Psoas muscle (tissue), 8 donors: ENCODE results near the gene RALGPS2. TPM values are rescaled to one million over a fixed set of nuclear protein-coding genes. Genes with fewer than 3 reads are reported as not detected.
A peak's percentile ranks its signal among the peaks of the same experiment; 100 is the strongest.

Experiments used
- ATAC-seq, 4 donors: fragments of 200-7000 bp; cut with Tn5 transposase; one replicate each; pipeline ENCODE4 v1.9.1; 2020; ENCODE audit warnings: moderate library complexity in 3 of 4, mild to moderate bottlenecking in 2 of 4
- DNase-seq, 2 donors: peaks; one replicate each; pipeline ENCODE4 v3.0.0-alpha.2; 2020
- H3K27ac ChIP-seq: fragments of 200-600 bp; one replicate; pipeline ENCODE4 v1.8.0; 2022
- H3K27me3 ChIP-seq, 3 donors: fragments of 200-600 bp in 1 of 3; one replicate each; pipeline versions ENCODE4 v1.6.1 to v1.8.0; 2013 to 2022; ENCODE audit warnings: low read length in 2 of 3, mild to moderate bottlenecking in 2 of 3, moderate library complexity in 1 of 3; ENCODE audit not compliant: insufficient read depth in 3 of 3
- H3K36me3 ChIP-seq, 2 donors: fragments of 200-600 bp in 1 of 2; one replicate each; pipeline versions ENCODE4 v1.6.1 to v1.8.0; 2013 to 2022; ENCODE audit warnings: low read depth in 1 of 2, mild to moderate bottlenecking in 1 of 2, moderate library complexity in 1 of 2; ENCODE audit not compliant: insufficient read depth in 1 of 2
- H3K4me1 ChIP-seq: fragments of 200-600 bp; one replicate; pipeline ENCODE4 v1.8.0; 2022
- H3K4me3 ChIP-seq: fragments of 200-600 bp; one replicate; pipeline ENCODE4 v1.8.0; 2022; ENCODE audit warnings: mild to moderate bottlenecking
- H3K9me3 ChIP-seq: fragments of 200-600 bp; one replicate; pipeline ENCODE4 v1.8.0; 2022
- WGBS, 3 donors: extraction: QIAGEN DNeasy Blood & Tissue Kit; methylation state at CpG; one replicate each; pipeline versions ENCODE4 v1.1.6 to v1.1.7; 2013; 5-methylcytosine and 5-hydroxymethylcytosine counted together
- intact Hi-C, 2 donors: fragments of 100-400 bp; cut with DNase I; formaldehyde crosslinking; loops; one replicate each; pipeline versions ENCODE4 v1.11.0 to v1.14.2; 2022
- polyA plus RNA-seq, 3 donors: library from polyadenylated mRNA; stranded (reverse); fragments of 200-250 nt; gene quantifications; one replicate each; pipeline ENCODE4 v1.2.3, GENCODE V29; 2013
- total RNA-seq, 4 donors: library from RNA; stranded (reverse); fragmentation: NEBNext Ultra II Directional in 2 of 4; extraction: Animal tissue kit (Norgen Biotek cat#: 25700) in 2 of 4; gene quantifications; one replicate each; pipeline versions ENCODE4 v1.2.1 to v1.2.4, GENCODE V29; 2021 to 2023
- TF ChIP-seq, protein P1 (sequence below): fragments of 200-600 bp; IDR thresholded peaks from one replicate; pipeline ENCODE4 v1.8.0; 2022; ENCODE audit warnings: antibody characterized with exemption
- donor health status: healthy with polysubstance abuse.
- donor health status: DM: no; HTN: no; CAD: no; lungs with moderate emphysema.
- donor health status: Bipolar disorder and iron deficiency.
- donor health status: healthy.
- donor health status: DM: yes; HTN: yes; CAD: no.
- donor health status: DM: no; HTN: no; CAD: no.
- donor health status: DM: no; HTN: no; CAD: no.
- donor health status: DM: yes; HTN: yes; CAD: no.

RALGPS2 gene
- total and polyA plus RNA-seq, 7 donors = 0.69 to 6.2 (median 2.4) TPM

DNA sequence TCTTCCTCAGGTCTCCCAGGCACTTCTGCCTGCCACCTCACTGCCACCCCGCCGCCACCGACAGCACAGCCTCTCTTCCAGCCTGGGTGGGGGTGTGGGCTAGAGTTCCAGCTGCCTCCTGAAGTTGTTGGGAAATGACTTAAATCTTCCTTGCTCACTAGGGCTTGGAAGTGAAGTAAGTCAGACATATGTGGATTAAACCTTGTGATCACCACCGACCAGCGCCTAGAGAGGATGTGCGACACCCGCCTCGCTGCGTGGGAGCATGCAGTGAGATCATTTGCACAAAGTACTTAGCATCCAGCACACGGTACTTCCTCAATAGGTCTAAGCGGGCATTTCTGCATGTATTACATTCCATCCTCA is 229.3 kb downstream of the RALGPS2 start:
- H3K9me3 ChIP-seq = no peaks in the 10 kb centered on the region
- H3K36me3 ChIP-seq = no peaks in the 10 kb centered on the region
- no peaks in the 10 kb centered on the region for H3K27me3 ChIP-seq
- H3K27ac ChIP-seq = no peak overlapping the region
- no peak overlapping the region for H3K4me3 ChIP-seq
- no peaks in the 10 kb centered on the region for H3K4me1 ChIP-seq
- ATAC-seq (peak in 1 of 4 donors; percentile 15), DNase-seq (no peak)
- 91 to 93% (median 93%) methylated on average over 11 of the region's 11 CpGs for WGBS, 3 donors
- TF ChIP-seq, protein P1, sequence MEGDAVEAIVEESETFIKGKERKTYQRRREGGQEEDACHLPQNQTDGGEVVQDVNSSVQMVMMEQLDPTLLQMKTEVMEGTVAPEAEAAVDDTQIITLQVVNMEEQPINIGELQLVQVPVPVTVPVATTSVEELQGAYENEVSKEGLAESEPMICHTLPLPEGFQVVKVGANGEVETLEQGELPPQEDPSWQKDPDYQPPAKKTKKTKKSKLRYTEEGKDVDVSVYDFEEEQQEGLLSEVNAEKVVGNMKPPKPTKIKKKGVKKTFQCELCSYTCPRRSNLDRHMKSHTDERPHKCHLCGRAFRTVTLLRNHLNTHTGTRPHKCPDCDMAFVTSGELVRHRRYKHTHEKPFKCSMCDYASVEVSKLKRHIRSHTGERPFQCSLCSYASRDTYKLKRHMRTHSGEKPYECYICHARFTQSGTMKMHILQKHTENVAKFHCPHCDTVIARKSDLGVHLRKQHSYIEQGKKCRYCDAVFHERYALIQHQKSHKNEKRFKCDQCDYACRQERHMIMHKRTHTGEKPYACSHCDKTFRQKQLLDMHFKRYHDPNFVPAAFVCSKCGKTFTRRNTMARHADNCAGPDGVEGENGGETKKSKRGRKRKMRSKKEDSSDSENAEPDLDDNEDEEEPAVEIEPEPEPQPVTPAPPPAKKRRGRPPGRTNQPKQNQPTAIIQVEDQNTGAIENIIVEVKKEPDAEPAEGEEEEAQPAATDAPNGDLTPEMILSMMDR = no peak
- intact Hi-C loops = no loop called here

DNA sequence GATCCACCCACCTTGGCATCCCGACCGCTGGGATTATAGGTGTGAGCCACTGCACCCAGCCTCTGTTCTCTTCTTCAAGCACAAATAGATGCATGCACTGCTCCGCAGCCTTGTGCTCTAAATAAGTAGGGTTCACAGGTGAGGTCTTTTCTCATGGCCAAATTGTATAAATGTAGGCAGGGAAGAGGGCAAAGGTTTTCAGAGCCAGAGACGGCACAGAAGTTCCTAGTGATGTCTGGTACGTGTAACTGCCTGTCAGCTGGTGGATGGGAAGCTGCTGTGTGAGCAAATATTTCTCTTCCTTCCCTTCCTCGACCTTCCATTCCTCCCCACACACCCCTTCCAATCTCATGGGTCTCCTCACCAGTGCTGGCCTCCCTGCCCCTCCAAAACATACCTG is 229.9 kb downstream of the RALGPS2 start:
- intact Hi-C loops = no loop called here
- Histone ChIP-seq H3K27me3 (no peaks in the 10 kb centered on the region), H3K4me3 (no peak overlapping the region), H3K9me3 (no peaks in the 10 kb centered on the region), H3K27ac (no peak overlapping the region), H3K4me1 (no peaks in the 10 kb centered on the region), H3K36me3 (no peaks in the 10 kb centered on the region)
- TF ChIP-seq, protein P1 = no peak
- ATAC-seq = no peak
- WGBS, 3 donors = 79 to 88% (median 81%) methylated on average over 6 of the region's 6 CpGs
- DNase-seq = no peak

DNA sequence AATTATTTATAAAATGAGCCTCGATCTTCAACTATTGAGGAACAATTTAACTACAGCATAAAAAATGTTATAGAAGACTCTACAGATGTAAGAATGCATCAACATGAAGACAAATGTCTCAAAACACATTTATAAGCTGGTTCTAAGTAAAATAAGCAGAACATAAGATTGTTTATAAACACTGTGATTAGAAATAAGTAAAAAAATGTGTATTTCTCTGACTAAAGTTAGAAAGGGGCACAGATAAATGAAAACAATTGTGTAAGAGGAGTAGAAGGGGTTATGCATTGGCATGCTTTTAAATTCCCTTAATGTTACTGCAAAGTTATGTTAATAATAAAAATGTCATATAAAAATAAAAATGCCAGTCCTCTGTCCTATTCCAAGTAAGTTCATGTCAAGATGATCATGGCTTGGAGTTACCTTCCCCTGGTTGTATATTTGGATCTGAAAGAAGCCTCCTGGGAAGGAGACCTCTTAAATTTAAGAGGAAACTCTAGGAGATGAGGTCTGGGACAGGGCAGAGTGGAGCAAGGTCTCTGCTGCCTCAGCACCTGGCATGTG is 230.4 kb downstream of the RALGPS2 start:
- ATAC-seq (no peak), DNase-seq (no peak)
- no peaks in the 10 kb centered on the region for H3K36me3 ChIP-seq
- no peaks in the 10 kb centered on the region for H3K4me1 ChIP-seq
- no peak overlapping the region for H3K4me3 ChIP-seq
- TF ChIP-seq, protein P1 = no peak
- H3K27ac ChIP-seq = no peak overlapping the region
- H3K27me3 ChIP-seq = no peaks in the 10 kb centered on the region
- intact Hi-C loops = no loop called here
- WGBS, 3 donors = 84 to 93% (median 88%) methylated on average over 1 of the region's 1 CpG
- H3K9me3 ChIP-seq = no peaks in the 10 kb centered on the region

DNA sequence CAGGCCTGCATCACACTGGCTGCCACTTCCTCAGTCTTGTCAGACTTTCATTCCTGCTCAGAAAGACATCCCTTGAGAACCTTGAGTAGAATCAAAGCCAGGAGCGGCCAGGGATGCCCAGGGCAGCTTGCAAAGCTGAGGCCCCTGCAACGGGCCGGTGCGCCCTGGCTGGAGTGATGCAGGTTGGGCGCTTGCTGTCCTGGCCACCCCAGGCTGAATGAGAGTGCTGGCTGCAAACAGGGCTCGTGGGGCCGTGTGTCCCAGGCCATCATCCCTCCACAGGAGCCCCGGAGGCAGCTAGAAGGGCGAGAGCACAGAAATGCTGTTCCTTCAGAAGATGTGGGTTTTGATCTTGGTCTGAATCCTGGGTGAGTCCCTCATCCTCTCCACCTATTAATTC is 233.4 kb downstream of the RALGPS2 start:
- TF ChIP-seq, protein P1 = no peak
- intact Hi-C loops = no loop called here
- no peak overlapping the region for H3K4me3 ChIP-seq
- no peaks in the 10 kb centered on the region for H3K9me3 ChIP-seq
- DNase-seq = no peak
- WGBS, 3 donors = 90 to 95% (median 92%) methylated on average over 9 of the region's 9 CpGs
- H3K27ac ChIP-seq = no peak overlapping the region
- ATAC-seq = no peak
- no peaks in the 10 kb centered on the region for H3K27me3 ChIP-seq
- H3K36me3 ChIP-seq = no peaks in the 10 kb centered on the region
- no peaks in the 10 kb centered on the region for H3K4me1 ChIP-seq
